SW480 (cell line): ENCODE data around the gene TNS1.
"Not testable (repeated sequence)": the region's sequence is repeated elsewhere in the genome, so short reads cannot be mapped to it uniquely, and the experiment has no call there.

Experiments used
- DNase-seq: peaks from one replicate; pipeline ENCODE4 v3.0.0-alpha.2; 2016; ENCODE audit warnings: low spot score

TNS1 gene

DNA sequence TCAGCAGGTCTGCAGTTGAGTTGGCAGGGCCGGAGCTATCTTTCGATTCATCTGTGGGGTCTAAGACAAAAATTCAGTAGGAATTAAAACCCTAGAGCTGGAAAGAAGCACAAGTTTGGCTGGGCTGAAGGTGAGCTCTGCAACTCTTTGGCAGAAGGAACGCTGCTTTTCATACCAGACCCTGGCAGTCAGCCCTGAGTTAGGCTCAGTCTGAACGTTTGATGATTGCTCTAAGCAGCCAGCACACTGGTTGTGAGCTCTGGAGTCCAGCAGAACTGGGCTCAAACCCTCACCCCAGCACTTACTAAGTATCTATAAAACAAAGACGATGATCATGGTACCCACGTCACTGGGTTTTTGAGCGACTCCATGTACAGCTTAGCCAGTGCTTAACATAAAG lies 192.5 kb downstream of the TNS1 start:
- no peak for DNase-seq

DNA sequence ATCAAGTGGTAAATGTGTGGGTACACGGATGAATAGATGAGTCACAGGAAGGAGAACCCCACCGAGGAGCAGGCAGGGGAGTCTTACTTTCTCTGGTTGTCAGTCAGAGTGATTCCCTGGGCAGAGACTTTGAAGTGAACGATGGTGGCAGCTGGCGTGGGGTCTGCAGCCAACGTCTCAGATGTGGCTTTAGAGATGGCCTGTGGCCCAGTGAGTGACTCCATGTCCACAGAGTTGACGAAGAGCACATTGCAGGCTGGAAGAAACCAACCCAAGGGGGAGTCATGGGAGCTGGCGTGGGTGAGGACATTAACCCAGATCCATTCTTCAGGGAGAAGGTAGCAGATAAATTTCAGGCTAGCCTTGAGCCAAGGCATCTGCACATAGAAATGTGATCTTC lies 193.1 kb downstream of the TNS1 start:
- DNase-seq, result no peak

DNA sequence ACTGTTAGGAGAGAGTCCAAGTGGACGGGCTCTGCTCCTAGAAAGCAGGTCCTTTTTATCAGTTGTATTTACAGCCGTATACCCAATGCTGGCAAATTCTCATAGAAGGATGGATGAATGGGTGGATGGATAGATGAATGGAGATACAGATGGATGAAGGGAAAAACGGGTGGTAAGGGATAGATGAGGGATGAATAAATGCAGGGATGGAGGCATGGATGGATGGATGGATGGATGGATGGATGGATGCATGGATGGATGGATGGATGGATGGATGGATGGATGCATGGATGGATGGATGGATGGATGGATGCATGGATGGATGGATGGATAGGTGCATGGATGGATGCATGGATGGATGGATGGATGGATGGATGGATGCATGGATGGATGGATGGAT lies 193.8 kb downstream of the TNS1 start:
- DNase-seq, result not testable (repeated sequence)

DNA sequence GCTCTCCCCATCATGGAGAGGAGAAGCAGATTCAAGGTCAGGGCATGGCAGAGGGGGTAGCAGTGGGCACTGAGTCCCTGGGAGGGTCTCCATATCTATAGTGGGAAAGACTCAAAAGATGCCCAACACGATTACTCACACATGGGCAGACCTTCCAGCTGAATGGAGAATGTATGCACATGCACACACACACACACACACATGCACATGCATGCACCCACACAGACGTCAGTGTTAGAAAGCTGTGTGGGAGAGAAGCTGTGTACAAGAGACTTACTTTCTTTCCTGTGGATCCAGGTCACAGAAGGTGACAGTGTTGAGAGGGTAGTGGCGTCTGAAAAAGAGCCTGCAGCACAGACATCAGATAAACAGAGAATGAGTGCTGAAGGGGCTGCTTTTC lies 194.5 kb downstream of the TNS1 start:
- no peak for DNase-seq

DNA sequence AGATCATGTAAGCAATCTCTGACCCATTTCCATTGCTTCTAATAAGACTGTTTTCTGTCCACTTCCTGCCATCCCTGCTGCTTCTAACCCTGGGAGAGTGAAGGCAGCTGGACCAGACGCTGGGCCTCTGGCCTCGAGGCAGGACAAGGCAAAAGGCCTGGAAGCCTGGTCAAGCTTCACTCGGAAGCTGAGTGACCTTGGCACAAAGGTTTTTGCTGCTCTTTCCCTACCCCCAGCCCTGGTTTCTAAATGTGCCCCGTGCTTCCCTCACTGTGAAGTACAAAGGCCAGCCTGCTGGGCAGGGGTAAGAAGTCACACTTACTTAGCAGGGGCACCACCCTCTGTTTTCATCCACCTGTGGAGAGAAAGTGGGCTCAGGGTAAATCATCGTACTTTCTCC lies 195.0 kb downstream of the TNS1 start:
- DNase-seq, result no peak

DNA sequence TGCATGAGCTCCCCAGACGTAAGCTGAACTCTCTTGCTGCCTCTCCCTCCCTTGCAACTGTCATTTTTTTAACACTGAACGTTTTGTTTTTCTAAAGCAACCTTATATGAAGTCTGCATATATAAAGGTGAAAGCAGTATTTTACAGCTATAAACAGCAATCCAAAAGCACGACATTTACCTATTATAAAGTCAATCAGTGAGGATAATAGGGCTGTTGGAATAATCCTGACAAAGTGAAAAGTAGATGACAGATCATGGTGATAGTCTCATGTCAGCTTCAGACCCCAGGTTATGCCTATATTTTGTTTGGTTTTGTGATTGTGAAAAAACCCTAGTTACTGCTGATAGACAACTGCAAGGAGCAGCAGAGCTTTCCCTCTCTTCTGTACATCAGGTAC lies 195.8 kb downstream of the TNS1 start:
- DNase-seq, result no peak

DNA sequence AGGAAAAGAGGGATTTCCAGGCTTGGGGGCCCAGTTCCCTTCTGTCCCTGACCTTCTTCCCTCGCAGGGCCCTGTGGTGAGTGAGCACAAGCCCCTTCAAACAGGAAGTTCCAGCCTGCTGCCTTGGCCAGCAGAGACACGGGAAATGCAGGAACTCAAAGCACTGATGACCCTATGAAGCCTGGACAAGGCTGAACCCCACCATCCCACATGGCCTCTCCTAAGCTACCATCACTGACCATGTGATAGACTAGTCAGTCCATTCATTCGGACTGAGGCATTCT lies 196.4 kb downstream of the TNS1 start:
- DNase-seq, result no peak

DNA sequence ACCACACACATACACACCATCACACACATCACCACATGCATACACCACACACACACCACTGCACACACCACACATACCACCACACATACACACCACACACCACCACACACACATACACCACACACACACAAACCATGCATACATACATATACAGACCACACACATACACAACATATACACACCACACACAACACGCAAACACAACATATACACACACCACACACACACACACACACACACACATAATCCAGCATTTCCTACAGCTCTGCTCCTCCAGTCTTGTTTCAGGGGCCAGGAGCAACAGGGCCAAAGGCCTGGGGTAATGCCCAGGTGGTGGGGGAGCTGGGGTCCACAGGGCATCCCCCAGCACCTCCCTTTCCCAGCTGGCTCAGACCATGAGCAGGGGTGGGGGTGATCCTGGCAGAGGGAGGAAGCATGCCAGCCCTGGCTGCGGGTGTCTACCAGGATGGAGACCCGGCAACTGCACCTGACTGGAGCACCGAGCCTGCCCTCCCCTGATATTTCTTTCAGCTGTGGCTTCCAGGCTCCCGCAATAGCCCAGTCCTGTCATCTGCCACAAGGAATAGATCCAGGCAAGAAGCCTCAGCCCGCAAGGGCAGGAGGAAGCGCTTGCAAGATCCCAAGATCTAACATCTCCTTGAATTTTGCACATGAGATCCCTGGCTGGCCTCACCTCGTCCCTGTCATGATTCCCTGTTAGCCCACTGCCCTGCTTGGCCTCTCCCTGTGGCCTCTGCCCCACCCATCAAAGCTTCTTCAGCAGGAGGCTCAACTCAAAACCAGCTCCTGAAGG lies 196.9 kb downstream of the TNS1 start:
- DNase-seq, result no peak

DNA sequence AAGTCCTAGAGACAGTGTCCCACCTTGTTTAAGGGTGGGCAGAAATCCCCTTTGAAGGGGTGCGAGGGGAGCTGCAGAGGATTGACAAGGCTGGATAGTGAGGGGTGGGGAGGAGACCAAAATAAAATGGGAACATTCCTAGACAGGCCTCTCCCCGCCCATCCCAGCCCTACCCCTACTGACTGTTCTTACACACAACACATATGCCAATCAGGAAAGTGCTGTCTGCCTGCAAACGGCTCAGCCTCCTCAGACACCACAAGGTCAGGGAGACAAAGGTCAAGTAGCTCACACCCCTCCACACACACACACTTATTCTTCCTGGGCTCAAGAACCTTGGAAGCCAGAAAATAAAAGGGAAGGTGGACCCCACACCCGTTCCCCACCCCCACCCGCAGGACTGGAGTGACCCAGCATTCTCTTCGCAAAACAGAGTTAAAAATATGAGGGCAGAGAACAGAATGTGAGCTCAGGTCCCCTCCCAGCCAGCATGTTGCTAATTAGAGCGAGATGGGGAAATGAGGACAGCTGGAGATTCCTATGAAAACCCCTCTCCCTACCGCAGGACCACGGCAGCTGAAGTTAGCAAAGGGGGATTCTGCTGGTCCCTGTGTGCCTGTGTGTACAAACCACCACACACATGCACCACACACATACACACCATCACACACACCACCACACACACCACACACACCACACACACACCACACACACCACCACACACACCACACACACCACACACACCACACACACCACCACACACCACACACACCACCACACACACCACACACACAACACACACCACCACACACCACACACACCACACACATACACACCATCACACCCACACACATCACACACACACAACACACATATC lies 197.8 kb downstream of the TNS1 start:
- no peak for DNase-seq

DNA sequence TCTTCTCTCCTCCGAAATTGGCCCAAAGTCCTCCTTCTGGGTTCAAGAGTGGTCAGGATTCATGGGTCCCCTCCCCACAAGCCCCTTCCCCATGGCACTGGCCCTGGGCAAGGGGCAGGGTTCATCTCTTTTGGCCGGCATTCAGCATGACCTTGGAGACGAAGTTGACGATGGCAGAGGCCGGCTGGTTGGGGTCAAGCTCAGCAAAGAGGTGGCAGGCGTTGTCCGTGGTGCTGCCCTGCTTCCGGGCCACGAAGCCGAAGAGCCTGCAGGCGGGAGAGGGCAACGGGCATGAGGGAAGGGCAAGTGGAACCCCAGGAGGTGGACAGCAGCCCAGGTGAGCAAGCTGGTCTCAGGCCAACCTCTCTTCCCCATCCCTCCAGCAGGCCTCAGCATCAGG lies 198.5 kb downstream of the TNS1 start:
- DNase-seq, result no peak

DNA sequence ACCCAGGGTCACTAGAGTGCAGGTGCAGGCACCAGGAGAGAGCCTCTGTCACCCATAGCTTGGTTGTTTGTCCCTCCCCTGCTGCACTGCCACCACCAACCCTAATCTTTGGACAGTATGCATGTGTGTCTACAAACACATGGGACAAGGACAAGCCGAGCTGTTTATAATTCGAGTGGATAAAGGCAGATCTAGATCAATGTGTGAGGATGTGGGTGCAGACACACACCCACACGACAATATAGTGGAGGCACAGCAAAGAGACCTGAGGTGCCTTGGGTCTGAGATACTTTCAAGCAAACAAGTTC lies 199.2 kb downstream of the TNS1 start:
- DNase-seq, result no peak

DNA sequence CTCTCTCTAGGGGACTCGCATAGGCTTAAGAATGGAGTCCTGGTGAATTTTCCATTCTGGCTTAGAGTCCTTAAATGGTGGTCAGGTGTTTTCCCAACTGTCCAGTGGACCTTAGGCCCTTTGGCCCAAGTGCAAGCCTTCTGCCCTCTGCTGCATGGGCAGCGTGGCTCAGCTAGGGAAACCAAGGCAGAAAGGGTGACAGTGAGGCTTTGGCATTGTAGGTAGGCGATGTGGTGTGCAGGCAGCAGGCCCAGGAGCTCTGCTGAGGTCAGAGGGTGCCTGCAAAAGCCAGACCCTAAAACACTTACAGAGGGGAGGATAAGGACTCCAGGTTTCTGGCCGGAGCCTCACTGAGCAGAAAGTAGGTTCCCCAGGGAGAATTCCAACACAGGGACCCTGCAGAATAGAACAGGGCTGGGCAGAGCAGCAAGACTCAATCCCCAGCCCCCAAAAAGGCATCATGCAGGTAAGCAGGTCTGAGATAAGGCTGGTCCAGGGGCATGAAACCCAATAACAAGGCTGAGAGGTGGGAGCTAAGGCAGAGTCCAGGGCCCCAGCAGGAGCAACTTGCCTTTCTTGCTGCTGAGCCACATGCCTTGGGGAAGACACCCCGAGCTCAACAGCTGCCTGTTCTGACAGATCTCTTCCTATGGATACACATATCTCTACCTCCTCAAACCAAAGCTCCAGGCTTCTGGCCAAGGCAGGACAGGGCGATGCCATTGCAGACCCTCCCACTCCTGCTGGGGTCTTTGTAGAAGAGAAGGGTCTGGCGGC lies 199.7 kb downstream of the TNS1 start:
- no peak for DNase-seq

DNA sequence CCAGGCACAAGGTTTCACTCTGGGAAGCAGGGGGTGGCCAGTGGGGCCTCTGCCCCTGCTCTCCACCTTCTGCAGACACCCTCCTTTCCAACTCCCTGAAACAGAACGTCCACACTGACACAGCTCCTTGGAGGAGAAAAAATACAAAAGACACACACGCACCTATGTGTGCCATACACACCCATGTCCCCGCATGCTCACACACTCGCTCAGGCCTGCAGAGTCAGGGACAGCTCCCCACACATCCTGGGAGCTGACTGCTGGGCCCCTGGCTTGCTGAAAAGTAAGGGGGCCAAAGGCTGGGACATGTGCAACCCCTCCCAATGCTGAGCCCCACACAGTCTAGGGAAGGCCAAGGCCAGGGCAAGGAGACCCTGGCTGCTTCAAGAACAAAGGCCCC lies 200.5 kb downstream of the TNS1 start:
- DNase-seq, result no peak

DNA sequence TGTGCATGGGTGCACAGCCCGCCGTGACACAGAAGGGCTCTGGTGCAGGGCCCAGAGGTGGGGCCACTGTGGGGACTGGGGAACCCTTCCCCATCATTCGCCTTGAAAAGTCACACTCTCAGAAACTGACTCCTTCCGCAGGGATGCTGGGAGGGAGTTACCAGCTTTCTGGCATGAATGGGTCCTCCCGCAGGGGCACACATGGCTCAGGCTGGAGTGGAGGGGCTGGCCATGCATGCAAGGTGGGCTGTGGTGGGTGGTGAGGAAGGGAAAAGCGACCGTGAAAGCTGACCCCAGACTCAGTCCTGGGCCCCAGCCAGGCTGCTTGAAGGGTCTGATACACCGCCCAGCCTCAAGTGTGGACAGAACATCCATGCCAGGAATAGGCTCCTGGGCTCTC lies 201.1 kb downstream of the TNS1 start:
- DNase-seq, result no peak

DNA sequence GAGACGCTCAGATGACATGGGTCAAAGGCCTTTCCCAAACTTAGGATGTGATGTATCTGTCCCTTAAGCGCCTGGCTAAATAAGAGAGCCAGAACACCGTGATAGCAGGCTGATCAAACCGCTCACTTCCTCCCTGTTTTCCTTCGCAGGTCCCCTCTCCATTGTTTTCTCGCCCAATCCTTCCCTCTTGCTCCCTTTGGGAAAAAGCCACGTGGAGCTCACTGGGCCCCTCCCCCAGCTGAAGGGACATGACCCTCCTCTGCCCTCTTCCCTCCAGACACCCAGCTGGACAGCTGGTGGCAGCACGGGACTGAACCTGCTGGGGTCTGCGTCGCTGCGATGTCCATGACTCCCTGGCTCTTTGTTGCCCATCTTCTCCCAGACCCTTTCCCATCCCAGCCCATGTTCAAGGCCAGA lies 201.7 kb downstream of the TNS1 start:
- DNase-seq, result no peak

DNA sequence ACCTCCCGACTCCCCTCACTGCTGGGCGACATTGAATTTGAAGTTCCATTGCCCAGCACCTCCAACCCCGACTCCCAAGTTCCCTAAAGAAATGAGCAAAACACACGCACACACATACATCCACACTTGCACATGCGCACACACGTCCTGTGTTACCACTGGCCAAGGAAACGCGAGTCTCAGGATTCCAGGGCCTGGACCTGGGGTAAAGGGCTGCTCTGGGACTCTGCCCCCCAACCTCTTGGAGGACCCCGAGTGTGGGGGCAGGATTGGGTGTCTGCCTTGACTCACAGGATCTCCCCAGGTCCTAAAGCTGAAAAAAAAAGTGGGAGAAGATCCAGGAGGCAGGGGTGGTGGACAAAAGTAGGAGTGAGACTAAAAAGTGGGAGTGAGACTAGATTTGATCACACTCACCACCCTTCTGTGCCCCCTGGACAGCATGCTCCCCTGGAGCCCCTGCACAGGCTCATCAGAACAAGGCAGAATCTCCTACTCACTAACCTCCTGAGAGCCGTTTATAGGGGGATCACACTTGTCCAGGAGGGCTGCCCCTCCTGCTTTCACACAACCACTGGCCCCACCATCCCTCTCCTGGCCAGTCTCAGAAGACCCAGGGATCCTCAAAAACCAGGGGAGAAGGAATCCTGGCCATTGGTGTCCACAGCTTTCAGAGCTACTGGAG lies 202.2 kb downstream of the TNS1 start:
- DNase-seq, result no peak

DNA sequence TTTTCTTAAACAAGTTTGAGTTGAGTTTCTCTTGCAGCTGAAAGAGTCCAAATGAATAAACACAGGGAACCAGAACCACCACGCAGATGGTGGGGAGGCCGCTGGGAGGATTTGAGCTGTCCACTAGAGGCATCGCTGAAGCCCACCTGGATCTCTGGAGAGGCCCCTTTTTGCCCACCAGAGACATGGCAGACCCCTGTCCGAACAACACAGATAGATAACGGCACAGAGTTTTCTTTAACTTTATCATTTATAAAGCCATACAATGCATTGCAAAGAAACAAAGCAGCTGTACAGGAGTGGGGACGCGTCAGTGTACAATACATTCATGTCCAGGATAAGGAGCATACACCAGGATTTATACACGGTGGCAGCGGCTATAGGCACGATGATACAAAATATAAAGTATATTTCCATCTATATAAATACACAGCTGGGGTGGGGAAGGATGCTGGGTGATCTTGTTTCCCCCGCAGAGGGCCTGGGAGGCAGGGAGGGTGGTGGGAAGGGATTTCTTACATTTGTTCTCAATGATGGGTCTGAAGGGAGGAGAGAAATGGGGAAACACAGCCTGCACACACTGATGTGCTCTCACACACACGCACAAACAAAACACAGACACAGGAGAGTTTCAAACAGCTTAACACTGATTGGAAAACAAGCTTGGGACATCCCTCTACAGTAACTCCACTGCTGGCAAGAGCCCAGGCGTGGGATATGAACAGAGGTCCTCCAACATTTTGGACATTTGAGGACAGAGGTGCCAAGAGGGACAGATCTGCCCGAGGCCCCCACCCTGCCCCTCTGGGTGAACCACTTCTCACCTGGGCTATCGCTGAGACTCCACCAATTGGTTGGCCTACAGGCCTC lies 203.0 kb downstream of the TNS1 start:
- no peak for DNase-seq

DNA sequence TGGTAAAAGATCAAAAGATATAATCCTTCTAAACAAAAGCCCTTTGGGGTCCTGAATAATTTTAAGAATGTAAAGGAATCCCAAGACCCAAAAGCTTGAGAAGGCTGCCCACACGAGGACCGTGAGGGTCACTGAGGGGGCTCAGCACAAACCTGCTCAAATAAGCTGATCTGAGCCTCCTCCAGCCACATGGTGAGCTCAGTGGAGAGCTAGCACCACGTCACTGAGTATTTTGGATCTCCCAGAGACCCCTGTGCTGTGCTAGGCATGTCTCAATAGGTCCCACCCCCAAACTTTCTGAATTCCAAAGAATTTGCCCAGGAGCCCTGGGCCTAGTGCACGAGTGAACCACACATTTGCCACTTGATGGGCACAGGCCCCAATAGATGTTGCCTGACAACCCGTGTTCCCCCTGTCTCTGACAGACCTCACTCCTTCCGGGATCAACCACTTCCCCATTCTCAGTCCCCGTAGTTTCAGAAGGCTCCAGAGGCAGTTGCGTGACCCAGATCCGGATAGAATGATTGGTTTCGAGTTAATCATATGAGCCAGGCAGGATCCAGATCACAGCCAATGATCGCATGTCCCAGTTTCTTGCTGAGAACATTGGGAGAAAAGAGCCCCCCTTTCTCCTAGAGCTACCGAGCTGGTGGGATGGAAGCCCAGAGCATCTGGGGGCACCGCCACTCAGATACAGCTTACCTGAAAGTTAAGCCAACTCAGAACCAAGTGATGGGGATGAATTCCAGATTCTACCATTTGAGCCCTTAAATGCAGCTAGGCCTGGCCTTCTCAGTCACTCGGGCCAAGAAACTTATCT lies 203.8 kb downstream of the TNS1 start:
- no peak for DNase-seq

DNA sequence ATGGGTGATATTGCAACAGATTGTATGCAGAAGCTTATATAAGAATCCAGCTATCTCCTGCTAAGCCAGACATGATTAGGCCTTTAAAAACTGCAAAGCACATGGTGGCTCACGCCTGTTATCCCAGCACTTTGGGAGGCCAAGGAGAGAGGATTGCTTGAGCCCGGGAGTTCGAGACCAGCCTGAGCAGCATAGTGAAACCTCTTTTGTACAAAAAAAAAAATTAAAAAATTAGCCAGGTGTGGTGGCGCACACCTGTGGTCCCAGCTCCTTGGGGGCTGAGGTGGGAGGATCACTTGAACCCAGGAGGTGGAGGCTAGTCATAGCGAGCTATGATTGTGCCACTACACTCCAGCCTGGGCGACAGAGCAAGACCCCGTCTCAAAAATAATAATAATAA lies 204.6 kb downstream of the TNS1 start:
- DNase-seq, result no peak

DNA sequence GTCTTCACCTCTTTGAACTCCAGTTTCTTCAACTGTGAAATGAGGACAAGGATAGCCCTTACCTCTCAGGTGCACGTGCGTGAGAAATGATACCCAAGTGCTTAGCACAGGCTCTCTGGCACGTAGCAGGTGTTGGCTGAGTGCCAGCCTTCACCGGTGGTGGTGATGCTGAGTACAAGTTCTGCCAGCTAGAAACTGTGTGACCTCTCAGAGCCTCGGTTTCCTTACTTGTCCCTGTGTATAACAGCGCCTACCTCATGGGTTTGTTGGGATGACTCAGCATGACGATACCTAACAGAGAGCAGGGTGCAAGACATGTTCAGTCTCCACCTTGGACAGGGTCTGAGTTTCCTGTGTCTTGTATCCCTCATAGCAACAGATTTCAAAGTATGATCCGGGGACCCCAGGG lies 205.1 kb downstream of the TNS1 start:
- DNase-seq, result no peak

DNA sequence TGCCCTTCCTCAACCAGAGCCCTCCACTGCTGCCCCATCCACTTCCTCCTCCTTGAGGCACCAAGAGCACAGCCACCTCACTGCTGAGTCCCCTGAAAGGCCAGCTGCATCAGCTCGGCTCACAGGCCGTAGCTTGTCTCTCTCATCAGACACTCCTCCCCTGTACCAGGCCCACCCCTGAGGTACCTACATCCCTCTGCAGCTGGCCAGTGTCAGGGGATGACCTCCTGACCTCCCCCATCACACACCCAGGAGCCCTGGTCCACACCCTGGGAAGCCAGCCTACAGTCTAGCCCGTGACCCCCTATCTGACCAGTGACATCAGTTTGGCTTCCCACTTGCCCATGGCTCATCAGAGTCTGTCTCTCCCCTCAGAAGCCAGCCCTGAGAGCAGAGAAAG lies 205.6 kb downstream of the TNS1 start:
- DNase-seq, result no peak
